Tibial nerve (tissue), 4 donors: ENCODE data around the gene MYF6. TPM values are rescaled to one million over a fixed set of nuclear protein-coding genes. Genes with fewer than 3 reads are reported as not detected.

ENCODE experiments used
- DNase-seq, 2 donors: peaks; one replicate each; pipeline ENCODE4 v3.0.0-alpha.2; 2019; ENCODE audit warnings: low spot score in 2 of 2
- H3K27ac ChIP-seq, 4 donors: fragments of 200-600 bp; sonication (generic) in 3 of 4; one replicate each; pipeline ENCODE4 v1.5.1; 2017 to 2019; ENCODE audit warnings: mild to moderate bottlenecking in 1 of 4
- H3K27me3 ChIP-seq, 2 donors: fragments of 200-600 bp; sonication (generic) in 1 of 2; one replicate each; pipeline versions ENCODE4 v1.5.1 to v1.6.0; 2017 to 2019
- H3K36me3 ChIP-seq, 3 donors: fragments of 200-600 bp; sonication (generic); one replicate each; pipeline ENCODE4 v1.5.1; 2018 to 2019
- H3K4me1 ChIP-seq, 4 donors: fragments of 200-600 bp; sonication (generic) in 3 of 4; one replicate each; pipeline ENCODE4 v1.5.1; 2017 to 2019
- H3K4me3 ChIP-seq, 4 donors: fragments of 200-600 bp; sonication (generic) in 3 of 4; one replicate each; pipeline ENCODE4 v1.5.1; 2017 to 2019; ENCODE audit warnings: mild to moderate bottlenecking in 1 of 4, moderate library complexity in 1 of 4
- H3K9me3 ChIP-seq, 4 donors: fragments of 200-600 bp; sonication (generic) in 3 of 4; one replicate each; pipeline ENCODE4 v1.5.1; 2017 to 2019
- CTCF ChIP-seq, 5 experiments: fragments of 200-600 bp in 3 of 5; fragments of 450-650 bp in 2 of 5; sonication (generic) in 3 of 5; IDR thresholded peaks; one replicate each; pipeline ENCODE4 v1.5.1; 2016 to 2019; ENCODE audit warnings: antibody characterized with exemption in 5 of 5, mild to moderate bottlenecking in 3 of 5, moderate library complexity in 2 of 5
- EP300 ChIP-seq, 2 donors: sonication (generic); formaldehyde crosslinking; IDR thresholded peaks; one replicate each; pipeline ENCODE4 v1.6.1; 2017; ENCODE audit warnings: antibody characterized with exemption in 2 of 2, mild to moderate bottlenecking in 1 of 2
- POLR2A ChIP-seq, 2 donors: fragments of 450-650 bp; IDR thresholded peaks; one replicate each; pipeline ENCODE4 v1.6.1; 2017; ENCODE audit warnings: antibody characterized with exemption in 2 of 2, mild to moderate bottlenecking in 2 of 2, moderate library complexity in 2 of 2
- WGBS, 2 donors: methylation state at CpG; one replicate each; pipeline ENCODE4 v1.1.5; 2018; 5-methylcytosine and 5-hydroxymethylcytosine counted together
- total RNA-seq, 4 donors: library from RNA; depleted of rRNA; stranded (reverse); fragments of >200 nt; gene quantifications; one replicate each; pipeline ENCODE4 v1.1.0, GENCODE V29; 2016

The MYF6 gene
- total RNA-seq, 4 donors from 2014 or later, result not detected

GRCh38 chr12:80714846-80715245, 7.4 kb downstream of the MYF6 start:
- no peak for DNase-seq
- Histone ChIP-seq H3K27ac (no peak overlapping the region), H3K27me3 (peaks cover 0 to 36% of the 10 kb centered on the region in 2 donors), H3K4me3 (no peak overlapping the region), H3K36me3 (no peaks in the 10 kb centered on the region), H3K4me1 (no peaks in the 10 kb centered on the region), H3K9me3 (no peaks in the 10 kb centered on the region)
- TF ChIP-seq POLR2A (IDR thresholded peaks at IDR 0.05) (no peak), CTCF (IDR thresholded peaks at IDR 0.05) (no peak), EP300 (IDR thresholded peaks at IDR 0.05) (no peak)
- 55 to 72% methylated on average over 3 of the region's 3 CpGs for WGBS, 2 donors

DNA sequence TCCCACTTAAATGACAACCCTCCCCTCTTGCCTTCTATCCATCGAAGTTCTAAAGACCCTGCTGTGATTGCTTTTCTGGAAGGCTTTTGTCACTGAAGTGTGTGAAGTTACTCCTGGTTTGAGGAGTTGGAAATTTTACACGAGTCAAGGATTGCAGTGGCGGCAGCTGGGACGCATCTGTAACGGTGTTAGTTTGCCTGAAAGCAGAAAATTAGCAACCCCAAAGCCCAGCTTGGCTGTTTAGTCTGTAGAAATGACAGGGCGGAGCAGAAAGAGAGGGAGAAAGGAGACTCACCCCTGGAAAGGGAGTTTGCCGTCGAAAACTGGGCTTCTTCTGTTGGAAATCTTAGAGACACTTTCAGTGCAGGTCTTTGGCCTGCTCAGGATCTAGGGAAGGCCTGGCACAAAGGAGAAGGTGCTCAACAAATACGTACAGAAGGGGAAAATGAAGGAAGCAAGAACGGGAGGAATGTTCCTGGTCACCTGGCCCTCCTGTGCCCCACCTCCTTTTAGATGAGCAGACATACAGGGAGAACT, 8.3 kb downstream of the MYF6 start:
- Histone ChIP-seq H3K36me3 (no peaks in the 10 kb centered on the region), H3K4me3 (no peak overlapping the region), H3K27me3 (peaks cover 0 to 36% of the 10 kb centered on the region in 2 donors), H3K4me1 (no peaks in the 10 kb centered on the region), H3K9me3 (no peaks in the 10 kb centered on the region), H3K27ac (no peak overlapping the region)
- TF ChIP-seq CTCF (IDR thresholded peaks at IDR 0.05) (no peak), EP300 (IDR thresholded peaks at IDR 0.05) (no peak), POLR2A (IDR thresholded peaks at IDR 0.05) (no peak)
- DNase-seq, result no peak
- WGBS, 2 donors, result 45 to 60% methylated on average over 10 of the region's 10 CpGs

DNA sequence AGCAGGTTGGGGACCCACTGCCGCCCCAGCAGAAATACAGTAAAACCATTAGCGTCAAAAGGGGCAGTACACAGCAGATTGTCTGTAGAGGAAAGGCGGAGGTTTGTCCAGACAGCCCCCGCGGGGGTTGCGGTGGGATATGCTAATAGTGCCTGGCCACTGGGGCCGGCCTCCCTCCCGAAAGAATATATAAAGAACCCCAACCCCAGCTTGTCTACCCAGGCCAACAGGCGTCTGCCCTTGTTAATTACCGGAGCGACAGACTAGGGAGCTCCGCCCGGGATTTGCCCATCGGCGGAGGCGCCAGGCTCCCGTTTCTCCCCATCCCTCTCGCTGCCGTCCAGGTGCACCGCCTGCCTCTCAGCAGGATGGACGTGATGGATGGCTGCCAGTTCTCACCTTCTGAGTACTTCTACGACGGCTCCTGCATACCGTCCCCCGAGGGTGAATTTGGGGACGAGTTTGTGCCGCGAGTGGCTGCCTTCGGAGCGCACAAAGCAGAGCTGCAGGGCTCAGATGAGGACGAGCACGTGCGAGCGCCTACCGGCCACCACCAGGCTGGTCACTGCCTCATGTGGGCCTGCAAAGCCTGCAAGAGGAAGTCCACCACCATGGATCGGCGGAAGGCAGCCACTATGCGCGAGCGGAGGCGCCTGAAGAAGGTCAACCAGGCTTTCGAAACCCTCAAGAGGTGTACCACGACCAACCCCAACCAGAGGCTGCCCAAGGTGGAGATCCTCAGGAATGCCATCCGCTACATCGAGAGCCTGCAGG, 9.4 kb downstream of the MYF6 start, which contains the start of gene MYF5:
MYF5 (plus strand) TSS at position 217 of the 774 bp plus-strand sequence; CDS start at position 369, 152 bp downstream.
- Histone ChIP-seq H3K36me3 (no peaks in the 10 kb centered on the region), H3K27ac (no peak within 1 kb of the TSS), H3K9me3 (no peaks in the 10 kb centered on the region), H3K4me3 (no peak within 1 kb of the TSS), H3K27me3 (peaks cover 0 to 32% of the 10 kb centered on the region in 2 donors), H3K4me1 (no peaks in the 10 kb centered on the region)
- DNase-seq, result no peak
- TF ChIP-seq EP300 (IDR thresholded peaks at IDR 0.05) (no peak), CTCF (IDR thresholded peaks at IDR 0.05) (no peak), POLR2A (IDR thresholded peaks at IDR 0.05) (no peak)
- 34 to 49% methylated on average over 28 to 45 of the region's 45 CpGs for WGBS, 2 donors

DNA sequence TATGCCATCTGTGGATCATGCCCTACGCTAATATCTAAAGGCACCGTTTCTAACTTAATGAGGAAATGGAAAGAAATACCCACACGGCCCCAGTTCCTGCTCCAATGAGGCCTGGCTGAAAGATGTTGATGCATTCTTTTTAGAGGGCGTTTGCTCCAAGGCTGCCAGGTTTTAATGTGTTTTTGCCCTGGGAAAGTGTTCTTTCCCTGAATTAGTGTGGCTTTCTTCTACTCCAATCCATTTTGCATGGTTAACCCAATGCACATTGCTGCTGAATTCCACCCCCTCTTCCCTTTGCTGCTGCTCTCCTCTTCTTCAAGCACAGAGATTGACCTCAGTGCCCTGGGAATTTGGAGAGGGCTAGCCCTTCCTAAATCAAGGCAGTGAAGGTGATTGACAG, 10.4 kb downstream of the MYF6 start:
- H3K4me1 ChIP-seq, result no peaks in the 10 kb centered on the region
- no peaks in the 10 kb centered on the region for H3K36me3 ChIP-seq
- TF ChIP-seq POLR2A (IDR thresholded peaks at IDR 0.05), result no peak
- TF ChIP-seq CTCF (IDR thresholded peaks at IDR 0.05), result no peak
- TF ChIP-seq EP300 (IDR thresholded peaks at IDR 0.05), result no peak
- no peak overlapping the region for H3K4me3 ChIP-seq
- no peaks in the 10 kb centered on the region for H3K9me3 ChIP-seq
- H3K27me3 ChIP-seq, result peaks cover 0 to 32% of the 10 kb centered on the region in 2 donors
- DNase-seq, result no peak
- 68 to 76% methylated on average over 4 of the region's 4 CpGs for WGBS, 2 donors
- H3K27ac ChIP-seq, result no peak overlapping the region

DNA sequence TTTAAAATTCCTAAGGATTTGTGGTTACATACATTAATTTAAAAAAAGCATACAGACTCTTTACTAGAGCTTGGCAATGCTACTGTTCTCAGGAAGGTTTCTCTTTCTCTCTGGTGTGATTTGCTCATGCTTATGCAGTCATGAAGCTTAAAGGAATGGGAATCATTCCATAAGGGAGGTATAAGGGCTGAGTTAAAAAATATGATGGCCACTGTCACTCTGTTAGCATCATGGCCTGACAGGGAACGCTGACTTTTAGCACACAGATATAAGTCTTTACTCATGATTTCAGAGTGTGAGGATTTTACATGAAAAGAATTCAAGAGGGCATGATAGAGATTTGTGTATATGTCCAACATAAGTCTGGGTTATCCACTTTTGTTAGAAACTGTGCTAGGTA, 13.1 kb downstream of the MYF6 start:
- no peaks in the 10 kb centered on the region for H3K9me3 ChIP-seq
- 94 to 97% methylated on average over 1 of the region's 1 CpG for WGBS, 2 donors
- no peak overlapping the region for H3K27ac ChIP-seq
- H3K36me3 ChIP-seq, result no peaks in the 10 kb centered on the region
- H3K4me3 ChIP-seq, result no peak overlapping the region
- TF ChIP-seq CTCF (IDR thresholded peaks at IDR 0.05) (no peak), EP300 (IDR thresholded peaks at IDR 0.05) (no peak), POLR2A (IDR thresholded peaks at IDR 0.05) (no peak)
- H3K4me1 ChIP-seq, result no peaks in the 10 kb centered on the region
- peaks cover 0 to 17% of the 10 kb centered on the region in 2 donors for H3K27me3 ChIP-seq
- no peak for DNase-seq
